Head of caudate nucleus (tissue), 42 donors: ENCODE measurements around the gene MDGA2.

ENCODE experiments used
- DNase-seq, 42 donors: peaks; one replicate each; pipeline versions ENCODE4 v3.0.0 to v3.0.0-alpha.2; 2020 to 2021; ENCODE audit warnings: mixed read lengths in 7 of 42
- intact Hi-C: fragments of 100-400 bp; cut with DNase I; formaldehyde crosslinking; loops from one replicate; pipeline ENCODE4 v1.15.0; 2022

MDGA2 gene

GRCh38 chr14:47511829-47512228, 163.6 kb downstream of the MDGA2 start:
- DNase-seq, result no peak
- intact Hi-C loops, result no loop called here

GRCh38 chr14:47509957-47510356, 165.4 kb downstream of the MDGA2 start:
- intact Hi-C loops, result no loop called here
- no peak for DNase-seq

GRCh38 chr14:47507861-47508260, 167.5 kb downstream of the MDGA2 start:
- DNase-seq, result no peak
- intact Hi-C loops, result no loop called here

GRCh38 chr14:47500369-47500768, 175.0 kb downstream of the MDGA2 start:
- DNase-seq, result no peak
- intact Hi-C loops, result no loop called here

GRCh38 chr14:47490766-47491165, 184.6 kb downstream of the MDGA2 start:
- DNase-seq, result no peak
- intact Hi-C loops, result no loop called here

- intact Hi-C loops, result no loop called here
- DNase-seq, result no peak
Observed at GRCh38 chr14:47490353-47490752, 185.1 kb downstream of the MDGA2 start.

- intact Hi-C loops, result no loop called here
- DNase-seq, result no peak
Observed at GRCh38 chr14:47485421-47485820, 190.0 kb downstream of the MDGA2 start.

- DNase-seq, result no peak
- intact Hi-C loops, result no loop called here
Observed at GRCh38 chr14:47483449-47483848, 192.0 kb downstream of the MDGA2 start.

GRCh38 chr14:47471075-47471474, 204.3 kb downstream of the MDGA2 start:
- intact Hi-C loops, result no loop called here
- no peak for DNase-seq

- no peak for DNase-seq
- intact Hi-C loops, result no loop called here
Observed at GRCh38 chr14:47466916-47467315, 208.5 kb downstream of the MDGA2 start.

- intact Hi-C loops, result no loop called here
- DNase-seq, result no peak
Observed at GRCh38 chr14:47454025-47454424, 221.4 kb downstream of the MDGA2 start.

GRCh38 chr14:47447076-47447475, 228.3 kb downstream of the MDGA2 start:
- DNase-seq, result no peak
- intact Hi-C loops, result no loop called here

- peak in 9 of 42 donors; percentile 8 to 45 (median 19) for DNase-seq
Observed at GRCh38 chr14:47442211-47442610, 233.2 kb downstream of the MDGA2 start.

GRCh38 chr14:47439953-47440352, 235.5 kb downstream of the MDGA2 start:
- DNase-seq, result no peak
- intact Hi-C loops, result no loop called here

More at GRCh38 chr14:47442211-47442610, 233.2 kb downstream of the MDGA2 start:
- intact Hi-C loops, result no loop called here

- DNase-seq, result peak in 14 of 42 donors; percentile 1 to 47 (median 24)
- intact Hi-C loops, result no loop called here
Observed at GRCh38 chr14:47438650-47439140, 236.7 kb downstream of the MDGA2 start.

- peak in 2 of 42 donors; percentile 10 to 22 for DNase-seq
- intact Hi-C loops, result no loop called here
Observed at GRCh38 chr14:47435331-47435965, 240.0 kb downstream of the MDGA2 start.

- DNase-seq, result no peak
- intact Hi-C loops, result no loop called here
Observed at GRCh38 chr14:47427629-47428028, 247.8 kb downstream of the MDGA2 start.

GRCh38 chr14:47425302-47425701, 250.1 kb downstream of the MDGA2 start:
- no peak for DNase-seq
- intact Hi-C loops, result no loop called here

GRCh38 chr14:47422191-47422590, 253.2 kb downstream of the MDGA2 start:
- intact Hi-C loops, result no loop called here
- DNase-seq, result no peak

GRCh38 chr14:47411523-47411922, 263.9 kb downstream of the MDGA2 start:
- DNase-seq, result no peak
- intact Hi-C loops, result no loop called here

- no peak for DNase-seq
Observed at GRCh38 chr14:47392326-47392725, 283.1 kb downstream of the MDGA2 start.

More at GRCh38 chr14:47392326-47392725, 283.1 kb downstream of the MDGA2 start:
- intact Hi-C loops, result no loop called here
